Activated naive CD8-positive, alpha-beta T cell treated with anti-CD3 and anti-CD28 coated beads, Interleukin-2, amount 50 U/mL, for 24 hours (primary cell): ENCODE results near the gene RTEL1.

Experiments
- ATAC-seq: fragments of 150-1000 bp; cut with Tn5 transposase; one replicate; pipeline ENCODE4 v1.10.0; 2021
- DNase-seq: peaks from one replicate; pipeline ENCODE4 v3.0.0; 2021
- H3K27ac Mint-ChIP-seq: one replicate; pipeline ENCODE4 v1.8.0; 2021; ENCODE audit warnings: mild to moderate bottlenecking, mixed read lengths
- H3K27me3 Mint-ChIP-seq: one replicate; pipeline ENCODE4 v1.8.0; 2021; ENCODE audit warnings: mixed read lengths
- H3K36me3 Mint-ChIP-seq: one replicate; pipeline ENCODE4 v1.8.0; 2021; ENCODE audit warnings: low read depth, mixed read lengths
- H3K4me1 Mint-ChIP-seq: one replicate; pipeline ENCODE4 v1.8.0; 2021; ENCODE audit warnings: mixed read lengths
- H3K4me3 Mint-ChIP-seq: one replicate; pipeline ENCODE4 v1.8.0; 2021; ENCODE audit warnings: mild to moderate bottlenecking, moderate library complexity, mixed read lengths
- H3K9me3 Mint-ChIP-seq: one replicate; pipeline ENCODE4 v1.8.0; 2021; ENCODE audit warnings: mixed read lengths

Gene RTEL1

GRCh38 chr20:63740627-63741353 is 82.7 kb downstream of the RTEL1 start:
- Mint-ChIP-seq H3K4me3 (peak overlapping the region; percentile 29), H3K4me1 (peaks cover 14% of the 10 kb centered on the region), H3K27me3 (no peaks in the 10 kb centered on the region), H3K36me3 (no peaks in the 10 kb centered on the region), H3K27ac (no peak overlapping the region), H3K9me3 (no peaks in the 10 kb centered on the region)
- ATAC-seq = no peak
- DNase-seq = peak; percentile 36

- ATAC-seq (no peak), DNase-seq (no peak)
- Mint-ChIP-seq H3K27ac (no peak overlapping the region), H3K36me3 (no peaks in the 10 kb centered on the region), H3K4me1 (peaks cover 9% of the 10 kb centered on the region), H3K27me3 (no peaks in the 10 kb centered on the region), H3K9me3 (no peaks in the 10 kb centered on the region), H3K4me3 (peak overlapping the region; percentile 17)
These were observed 83.2 kb downstream of the RTEL1 start for GRCh38 chr20:63741354-63741675.

- Mint-ChIP-seq H3K9me3 (no peaks in the 10 kb centered on the region), H3K27ac (no peak overlapping the region), H3K4me1 (peaks cover 4% of the 10 kb centered on the region), H3K4me3 (peak overlapping the region; percentile 17), H3K27me3 (no peaks in the 10 kb centered on the region), H3K36me3 (no peaks in the 10 kb centered on the region)
- no peak for DNase-seq
- no peak for ATAC-seq
These were observed 83.7 kb downstream of the RTEL1 start for GRCh38 chr20:63741676-63742380.

- no peaks in the 10 kb centered on the region for H3K9me3 Mint-ChIP-seq
- DNase-seq (no peak), ATAC-seq (no peak)
- H3K27ac Mint-ChIP-seq = no peak overlapping the region
- no peak overlapping the region for H3K4me3 Mint-ChIP-seq
- H3K36me3 Mint-ChIP-seq = no peaks in the 10 kb centered on the region
- no peaks in the 10 kb centered on the region for H3K27me3 Mint-ChIP-seq
- no peaks in the 10 kb centered on the region for H3K4me1 Mint-ChIP-seq
These were observed 84.4 kb downstream of the RTEL1 start for GRCh38 chr20:63742381-63743024.

GRCh38 chr20:63743210-63743970 is 85.3 kb downstream of the RTEL1 start:
- Mint-ChIP-seq H3K27ac (no peak overlapping the region), H3K9me3 (no peaks in the 10 kb centered on the region), H3K4me3 (no peak overlapping the region), H3K27me3 (no peaks in the 10 kb centered on the region), H3K4me1 (no peaks in the 10 kb centered on the region), H3K36me3 (no peaks in the 10 kb centered on the region)
- ATAC-seq = no peak
- DNase-seq = no peak

- Mint-ChIP-seq H3K4me1 (no peaks in the 10 kb centered on the region), H3K27ac (no peak overlapping the region), H3K4me3 (no peak overlapping the region), H3K36me3 (no peaks in the 10 kb centered on the region), H3K27me3 (no peaks in the 10 kb centered on the region), H3K9me3 (no peaks in the 10 kb centered on the region)
- ATAC-seq = no peak
- no peak for DNase-seq
These were observed 86.0 kb downstream of the RTEL1 start for GRCh38 chr20:63744158-63744557.

GRCh38 chr20:63744574-63745423 is 86.7 kb downstream of the RTEL1 start:
- no peak for DNase-seq
- Mint-ChIP-seq H3K27ac (no peak overlapping the region), H3K27me3 (no peaks in the 10 kb centered on the region), H3K9me3 (no peaks in the 10 kb centered on the region), H3K4me1 (no peaks in the 10 kb centered on the region), H3K36me3 (no peaks in the 10 kb centered on the region), H3K4me3 (no peak overlapping the region)
- ATAC-seq = no peak

GRCh38 chr20:63745424-63745805 is 87.3 kb downstream of the RTEL1 start:
- peaks cover under 1% of the 10 kb centered on the region for H3K4me1 Mint-ChIP-seq
- H3K9me3 Mint-ChIP-seq = no peaks in the 10 kb centered on the region
- H3K27me3 Mint-ChIP-seq = no peaks in the 10 kb centered on the region
- no peaks in the 10 kb centered on the region for H3K36me3 Mint-ChIP-seq
- no peak overlapping the region for H3K27ac Mint-ChIP-seq
- H3K4me3 Mint-ChIP-seq = no peak overlapping the region
- ATAC-seq = no peak
- DNase-seq = no peak
